BE2C (cell line): ENCODE measurements around the gene RBM38.
A peak's percentile ranks its signal among the peaks of the same experiment; 100 is the strongest.

Source experiments
- DNase-seq: peaks from one replicate; pipeline ENCODE4 v3.0.0-alpha.2; 2020
- H3K27me3 ChIP-seq: fragments of 250-450 bp; sonication (Bioruptor Pico); 2 replicates; pipeline ENCODE4 v1.5.1; 2020; ENCODE audit warnings: mild to moderate bottlenecking
- H3K36me3 ChIP-seq: fragments of 250-450 bp; sonication (Bioruptor Pico); 2 replicates; pipeline ENCODE4 v1.5.1; 2020; ENCODE audit warnings: mild to moderate bottlenecking
- H3K4me1 ChIP-seq: fragments of 250-450 bp; sonication (Bioruptor Pico); 2 replicates; pipeline ENCODE4 v1.5.1; 2020
- H3K4me3 ChIP-seq: 2 replicates; pipeline ENCODE4 v1.5.1; 2011; ENCODE audit warnings: low read depth, low read length
- H3K9me3 ChIP-seq: fragments of 250-450 bp; sonication (Bioruptor Pico); 2 replicates; pipeline ENCODE4 v1.5.1; 2020
- CTCF ChIP-seq: IDR thresholded peaks from 2 replicates; pipeline ENCODE4 v1.5.1; 2012; ENCODE audit warnings: mild to moderate bottlenecking, low read depth, low read length

RBM38 gene

GRCh38 chr20:57409316-57409671 lies 18.1 kb downstream of the RBM38 start:
- H3K4me1 ChIP-seq, result peaks cover 18% of the 10 kb centered on the region
- no peak overlapping the region for H3K4me3 ChIP-seq
- no peak for TF ChIP-seq CTCF
- DNase-seq, result peak; percentile 84
- H3K36me3 ChIP-seq, result peaks cover 22% of the 10 kb centered on the region
- H3K9me3 ChIP-seq, result no peaks in the 10 kb centered on the region
- H3K27me3 ChIP-seq, result no peaks in the 10 kb centered on the region

GRCh38 chr20:57409672-57410397 lies 18.6 kb downstream of the RBM38 start:
- Histone ChIP-seq H3K36me3 (peaks cover 22% of the 10 kb centered on the region), H3K9me3 (no peaks in the 10 kb centered on the region), H3K4me3 (no peak overlapping the region), H3K27me3 (no peaks in the 10 kb centered on the region), H3K4me1 (peaks cover 18% of the 10 kb centered on the region)
- TF ChIP-seq CTCF, result no peak
- no peak for DNase-seq

- no peaks in the 10 kb centered on the region for H3K9me3 ChIP-seq
- TF ChIP-seq CTCF, result no peak
- H3K36me3 ChIP-seq, result peaks cover 22% of the 10 kb centered on the region
- DNase-seq, result no peak
- H3K4me1 ChIP-seq, result peaks cover 18% of the 10 kb centered on the region
- H3K4me3 ChIP-seq, result no peak overlapping the region
- no peaks in the 10 kb centered on the region for H3K27me3 ChIP-seq
Observed at GRCh38 chr20:57410398-57410920, 19.3 kb downstream of the RBM38 start.

GRCh38 chr20:57410924-57411323 lies 19.7 kb downstream of the RBM38 start:
- TF ChIP-seq CTCF, result no peak
- peaks cover 18% of the 10 kb centered on the region for H3K4me1 ChIP-seq
- DNase-seq, result no peak
- H3K4me3 ChIP-seq, result no peak overlapping the region
- no peaks in the 10 kb centered on the region for H3K9me3 ChIP-seq
- no peaks in the 10 kb centered on the region for H3K27me3 ChIP-seq
- peaks cover 22% of the 10 kb centered on the region for H3K36me3 ChIP-seq

- TF ChIP-seq CTCF, result no peak
- Histone ChIP-seq H3K36me3 (peaks cover 18% of the 10 kb centered on the region), H3K27me3 (no peaks in the 10 kb centered on the region), H3K4me3 (no peak overlapping the region), H3K9me3 (no peaks in the 10 kb centered on the region), H3K4me1 (peaks cover 18% of the 10 kb centered on the region)
- DNase-seq, result no peak
Observed at GRCh38 chr20:57411406-57412283, 20.4 kb downstream of the RBM38 start.
